Measurements from ENCODE around the gene LYRM9.
A peak's percentile ranks its signal among the peaks of the same experiment; 100 is the strongest.
"Not testable (repeated sequence)": the region's sequence is repeated elsewhere in the genome, so short reads cannot be mapped to it uniquely, and the experiment has no call there.

LYRM9 gene

DNA sequence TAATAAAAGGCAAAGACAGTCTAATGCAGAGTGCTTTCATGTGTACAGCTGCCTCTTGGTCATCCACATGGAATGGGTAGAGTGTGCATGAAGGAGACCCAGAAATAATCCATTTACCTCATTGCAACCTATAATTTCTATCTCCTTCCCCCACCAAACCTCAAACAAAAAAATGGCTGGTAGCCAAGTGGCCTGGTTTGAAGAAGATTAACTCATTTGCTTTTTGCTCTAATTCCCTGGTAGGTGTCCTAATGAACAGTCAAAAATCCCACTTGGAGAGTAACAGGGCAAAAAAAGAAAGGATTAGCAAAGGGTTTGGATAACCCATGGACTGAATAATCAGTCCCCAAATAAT lies 13.0 kb upstream of the LYRM9 start:
- no peak for DNase-seq (ENCODE audit: low read depth)

DNA sequence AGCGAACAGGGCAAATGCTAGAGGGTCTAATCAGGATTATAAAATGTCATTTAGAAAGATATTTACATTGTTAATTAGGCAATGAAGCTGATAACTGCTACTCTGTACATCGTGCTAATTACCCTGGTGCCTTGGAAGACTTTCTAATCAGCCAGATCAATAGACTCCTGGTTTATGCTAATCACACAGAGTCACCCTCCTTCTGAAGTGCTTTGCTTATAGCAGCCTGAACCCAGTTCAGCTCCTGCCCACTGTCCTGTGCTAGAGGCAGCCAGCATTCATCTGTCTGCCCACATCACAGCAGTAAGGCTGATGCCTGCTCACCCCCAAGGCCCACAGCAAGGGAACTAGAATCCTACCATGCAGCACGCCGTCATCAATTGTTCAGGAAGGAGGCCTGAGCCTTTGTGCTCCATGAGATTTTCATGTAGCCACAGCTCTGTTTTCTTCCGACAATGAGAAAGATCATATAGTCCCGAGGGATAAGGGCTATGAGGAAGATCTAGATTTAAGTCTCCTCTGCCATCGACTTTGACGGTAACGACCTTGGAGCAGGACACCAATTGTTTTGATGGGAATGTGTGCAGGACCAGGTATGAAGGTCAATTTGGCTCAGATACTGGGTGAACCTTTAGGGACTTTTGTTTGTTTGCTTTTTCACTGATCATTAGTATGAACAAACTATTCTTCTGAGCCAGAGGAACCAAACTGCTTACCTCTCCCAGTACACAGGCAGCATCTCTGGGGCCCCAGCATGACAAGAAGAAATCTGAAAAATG lies 12.5 kb upstream of the LYRM9 start:
- no peak for DNase-seq (ENCODE audit: low read depth)

DNA sequence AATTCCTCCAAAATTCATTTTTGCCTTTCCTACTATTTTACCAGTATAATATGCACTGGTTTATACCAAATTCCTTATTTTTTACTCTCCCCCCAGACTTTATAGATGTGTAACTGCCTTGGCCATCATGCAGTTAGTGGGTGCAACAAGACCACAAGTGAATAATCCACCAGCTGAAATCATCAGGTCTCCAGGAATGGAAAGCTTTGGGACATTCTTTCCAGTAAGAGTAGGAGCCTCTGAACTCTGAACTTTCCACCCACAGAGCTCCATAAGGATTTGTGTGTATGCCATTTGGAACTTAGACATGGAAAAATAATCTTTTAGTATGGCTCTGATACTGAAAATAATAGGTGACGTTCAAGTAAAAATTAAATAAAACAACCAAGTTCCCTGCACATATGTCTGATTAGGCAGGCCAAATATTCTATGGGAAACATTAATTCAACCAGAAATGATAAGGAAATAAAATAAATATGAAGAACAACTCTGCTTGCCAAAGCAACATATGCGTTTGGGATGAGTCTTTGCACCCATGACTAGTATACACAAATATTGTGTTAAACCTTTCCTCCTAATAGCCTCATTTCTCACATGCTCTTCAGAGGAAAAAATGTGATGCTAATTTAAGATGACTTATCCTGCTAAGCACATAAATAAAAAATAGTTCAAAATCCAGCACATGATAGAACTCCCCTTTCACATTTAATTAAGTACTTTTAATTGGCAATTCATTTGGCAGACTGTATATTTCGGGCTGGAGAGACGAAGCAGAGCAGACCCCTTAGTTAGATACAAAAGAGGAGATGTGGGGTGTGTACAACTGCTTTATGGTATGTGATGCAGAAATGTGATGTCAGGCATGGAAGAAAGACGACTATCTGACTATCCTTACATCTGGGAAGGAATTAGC lies 11.6 kb upstream of the LYRM9 start:
- DNase-seq (ENCODE audit: low read depth): no peak

DNA sequence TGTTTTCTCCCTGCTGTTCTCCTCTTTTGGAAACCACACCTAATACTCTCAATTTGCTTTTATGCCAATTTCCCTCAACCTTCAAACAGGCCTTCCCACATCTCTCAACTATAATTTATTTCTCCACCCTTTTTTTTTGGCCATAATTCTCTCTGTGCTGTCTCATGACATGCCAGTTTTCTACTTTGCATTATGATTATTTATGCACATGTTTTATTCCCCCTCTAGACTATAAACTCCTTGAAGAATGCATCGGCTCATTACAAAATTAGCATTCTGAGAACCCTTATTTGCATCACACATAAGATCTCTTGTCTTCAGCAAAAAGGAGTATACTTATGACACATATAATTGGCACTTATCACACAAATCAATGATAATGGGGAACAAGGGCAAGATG lies 10.9 kb upstream of the LYRM9 start:
- no peak for DNase-seq (ENCODE audit: low read depth)

DNA sequence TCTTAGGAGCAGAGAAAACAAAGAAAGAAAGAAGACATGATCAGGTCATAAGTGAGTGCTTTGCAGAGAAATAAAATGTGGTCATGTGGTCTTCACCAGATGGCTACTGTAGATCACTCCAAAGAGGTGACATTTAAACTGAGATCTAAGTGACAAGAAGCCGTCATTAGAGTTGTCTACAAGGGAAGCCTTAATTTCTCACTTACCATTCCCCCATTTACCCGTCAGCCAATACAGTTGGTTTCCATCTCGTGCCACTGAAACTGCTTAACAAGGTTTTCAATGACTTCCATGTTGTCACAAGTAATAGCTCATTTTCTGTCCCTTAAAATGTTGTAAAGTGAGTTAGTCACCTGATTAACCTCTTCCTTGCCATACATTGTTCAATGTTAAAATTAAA lies 6.4 kb upstream of the LYRM9 start:
- no peak for DNase-seq (ENCODE audit: low read depth)

- no peak for DNase-seq (ENCODE audit: low read depth)
Observed at GRCh38 chr17:27898096-27898495, 4.9 kb upstream of the LYRM9 start.

GRCh38 chr17:27896701-27897100 lies 3.5 kb upstream of the LYRM9 start:
- no peak for DNase-seq (ENCODE audit: low read depth)

DNA sequence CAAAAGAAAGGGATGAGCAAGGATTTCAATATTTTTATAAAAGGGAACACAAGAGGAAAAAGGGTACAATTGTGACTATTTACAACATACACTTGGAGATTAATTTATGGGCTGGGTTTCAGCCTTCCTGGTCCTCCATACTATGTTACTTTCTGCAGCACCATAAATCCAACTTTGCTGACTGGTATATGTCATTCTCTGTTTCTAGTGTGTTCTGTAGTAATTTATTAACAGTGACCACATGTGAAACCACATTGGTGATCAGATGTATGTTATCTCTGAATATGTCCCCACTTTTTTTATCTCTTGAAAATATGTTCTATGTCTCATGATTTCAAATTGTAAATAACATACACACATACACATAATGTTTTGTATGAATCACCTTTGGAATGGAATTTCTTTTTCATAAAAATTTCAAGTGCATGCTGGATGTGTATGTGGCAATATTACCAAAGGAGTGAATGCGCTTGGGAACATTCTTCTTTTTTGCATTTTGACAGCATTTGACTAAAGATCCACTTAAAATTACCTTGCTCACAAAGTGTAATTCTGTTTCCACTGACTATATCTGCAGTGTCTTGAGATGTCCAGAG lies 2.9 kb upstream of the LYRM9 start:
- no peak for DNase-seq (ENCODE audit: low read depth)

- no peak for DNase-seq (ENCODE audit: low read depth)
Observed at GRCh38 chr17:27895123-27895895, 2.1 kb upstream of the LYRM9 start.

- DNase-seq (ENCODE audit: low read depth): no peak
Observed at GRCh38 chr17:27893841-27894503, 807 bp upstream of the LYRM9 start.

DNA sequence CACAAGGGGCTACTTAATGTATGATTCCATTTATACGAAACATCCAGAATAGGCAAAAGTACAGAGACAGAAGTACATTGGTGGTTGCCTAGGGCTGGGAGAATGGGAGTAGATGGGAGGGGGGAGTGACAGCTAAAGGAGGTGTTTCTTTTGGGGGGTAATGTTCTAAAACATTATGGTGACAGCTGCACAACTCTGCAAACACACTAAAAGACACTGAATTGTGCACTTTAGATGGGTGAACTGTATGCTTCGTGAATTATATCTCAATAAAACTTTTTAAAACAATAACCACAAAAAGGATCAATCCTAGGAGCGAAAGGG lies 661 bp downstream of the LYRM9 start:
- no peak for DNase-seq (ENCODE audit: low read depth)

DNA sequence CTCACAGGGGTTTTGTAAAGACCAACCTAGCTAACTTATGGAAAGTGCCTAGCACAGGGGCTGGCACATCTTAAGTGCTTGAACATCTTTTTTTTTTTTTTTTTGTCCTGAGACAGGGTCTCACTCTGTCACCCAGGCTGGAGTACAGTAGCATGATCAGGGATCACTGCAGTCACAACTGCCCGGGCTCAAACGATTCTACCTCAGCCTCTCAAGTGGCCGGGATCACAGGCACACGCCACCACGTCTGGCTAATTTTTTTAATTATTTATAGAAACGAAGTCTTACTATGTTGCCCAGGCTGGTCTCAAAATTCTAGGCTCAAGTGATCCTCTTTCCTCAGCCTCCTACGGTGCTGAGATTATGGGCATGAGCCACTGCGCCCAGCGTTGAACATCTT lies 1.3 kb downstream of the LYRM9 start:
- no peak for DNase-seq (ENCODE audit: low read depth)

DNA sequence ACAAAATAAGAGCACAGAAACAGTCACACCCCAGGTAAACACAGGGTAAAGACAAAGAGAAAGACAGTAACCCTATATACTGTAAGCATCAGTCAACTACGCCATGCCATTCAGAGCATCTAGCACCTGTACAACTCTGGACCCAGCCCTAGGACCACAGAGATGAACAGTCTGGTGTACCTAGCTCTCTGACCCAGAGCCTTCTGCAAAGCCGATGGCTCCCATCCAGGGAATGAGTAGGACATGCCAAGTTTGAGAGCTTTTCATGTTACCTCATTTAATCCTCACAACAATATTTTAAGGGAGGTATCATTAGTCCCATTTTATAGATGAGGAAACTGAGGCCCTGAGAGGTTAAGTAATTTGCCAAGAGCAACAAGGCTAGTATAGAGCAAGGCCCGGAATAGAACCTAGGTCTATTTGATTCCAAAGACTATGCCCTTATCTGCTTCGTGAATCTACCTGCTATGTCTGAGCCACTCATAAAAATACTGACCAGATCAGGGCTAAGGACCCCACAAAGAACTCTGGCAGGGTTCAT lies 3.4 kb downstream of the LYRM9 start:
- DNase-seq (ENCODE audit: low read depth): no peak

DNA sequence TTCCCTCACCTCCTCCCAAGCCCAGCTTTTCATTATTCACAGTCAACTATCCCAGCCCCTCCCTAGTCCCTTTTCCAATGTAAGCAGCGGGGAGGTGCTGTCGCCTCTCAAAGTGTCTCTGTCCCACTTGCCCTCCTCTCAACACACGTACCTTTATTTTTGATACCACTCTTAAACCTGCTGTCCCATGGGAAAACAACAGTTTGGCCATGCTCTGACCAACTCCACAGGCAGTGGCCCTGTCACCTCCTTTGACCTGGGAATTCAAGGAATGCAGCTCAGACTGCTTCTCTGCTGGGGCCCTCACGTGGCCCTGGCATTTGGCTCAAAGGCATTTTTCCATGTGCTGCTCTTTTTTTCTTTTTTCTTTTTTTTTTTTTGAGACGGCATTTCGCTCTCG lies 4.2 kb downstream of the LYRM9 start:
- DNase-seq (ENCODE audit: low read depth): no peak

- DNase-seq (ENCODE audit: low read depth): no peak
Observed at GRCh38 chr17:27888067-27888466, 5.1 kb downstream of the LYRM9 start.

GRCh38 chr17:27886348-27886906 lies 6.7 kb downstream of the LYRM9 start:
- DNase-seq (ENCODE audit: low read depth): not testable (repeated sequence)

DNA sequence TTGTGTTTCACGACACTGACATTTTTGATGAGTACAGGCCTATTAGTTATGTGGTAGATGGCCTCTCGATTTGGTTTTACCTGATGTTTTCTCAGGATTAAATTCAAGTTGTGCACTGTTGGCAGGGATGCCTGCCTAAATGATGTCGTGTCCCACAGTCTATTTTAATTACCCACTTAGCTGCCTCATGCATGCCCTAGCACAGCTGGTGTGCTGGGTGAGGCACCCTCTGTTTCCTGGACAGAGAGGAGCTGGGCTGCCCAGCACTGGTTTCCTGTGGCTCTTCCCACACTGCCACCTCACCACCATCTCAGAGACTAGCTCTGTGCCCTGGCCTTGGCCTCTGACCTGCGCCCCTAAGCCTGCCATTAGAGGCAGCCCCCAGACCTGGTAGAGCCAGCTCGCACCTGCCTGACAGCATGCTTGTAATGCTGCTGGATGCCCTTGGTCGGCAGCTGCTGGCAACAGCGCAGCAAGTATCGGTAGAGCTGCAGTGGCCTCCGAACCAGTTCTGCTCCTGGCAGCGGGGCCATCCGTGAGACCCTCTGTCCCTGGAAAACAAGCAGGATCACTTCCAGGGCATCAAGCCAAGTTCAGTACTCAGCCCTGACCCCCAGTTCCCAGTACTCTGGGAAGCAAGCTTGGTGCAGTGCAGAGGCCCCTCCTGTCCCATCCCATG lies 10.9 kb downstream of the LYRM9 start:
- no peak for DNase-seq (ENCODE audit: low read depth)

DNA sequence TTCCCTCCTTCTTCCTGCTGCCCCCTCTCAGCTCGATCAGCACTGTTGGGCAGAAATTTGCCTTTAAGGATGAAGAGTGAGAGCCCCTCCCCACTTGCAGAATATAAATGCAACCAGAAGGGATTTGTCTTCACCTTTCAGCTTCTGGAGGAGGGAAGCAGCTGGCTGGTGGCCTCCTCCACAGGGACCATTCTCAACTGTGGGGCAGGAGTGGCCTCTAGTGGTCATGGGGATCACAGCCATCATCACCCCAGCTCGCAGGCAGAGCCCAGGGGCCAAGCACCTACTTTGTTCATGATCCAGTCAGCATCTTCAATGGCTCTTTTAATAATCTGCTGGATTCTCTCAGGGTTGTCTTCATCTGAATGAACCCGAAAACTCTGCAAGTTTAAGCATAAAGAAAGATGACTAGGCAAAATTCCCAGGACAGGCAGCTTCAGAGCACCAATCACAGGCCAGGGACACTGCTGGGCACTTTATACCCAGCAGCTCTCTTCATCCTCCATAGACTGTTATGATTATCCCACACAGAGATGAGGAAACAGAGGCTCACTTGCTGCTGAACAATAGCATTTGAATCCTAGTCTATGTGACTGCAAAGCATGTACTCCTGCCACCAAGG lies 13.1 kb downstream of the LYRM9 start:
- peak; percentile 46 for DNase-seq (ENCODE audit: low read depth)

DNA sequence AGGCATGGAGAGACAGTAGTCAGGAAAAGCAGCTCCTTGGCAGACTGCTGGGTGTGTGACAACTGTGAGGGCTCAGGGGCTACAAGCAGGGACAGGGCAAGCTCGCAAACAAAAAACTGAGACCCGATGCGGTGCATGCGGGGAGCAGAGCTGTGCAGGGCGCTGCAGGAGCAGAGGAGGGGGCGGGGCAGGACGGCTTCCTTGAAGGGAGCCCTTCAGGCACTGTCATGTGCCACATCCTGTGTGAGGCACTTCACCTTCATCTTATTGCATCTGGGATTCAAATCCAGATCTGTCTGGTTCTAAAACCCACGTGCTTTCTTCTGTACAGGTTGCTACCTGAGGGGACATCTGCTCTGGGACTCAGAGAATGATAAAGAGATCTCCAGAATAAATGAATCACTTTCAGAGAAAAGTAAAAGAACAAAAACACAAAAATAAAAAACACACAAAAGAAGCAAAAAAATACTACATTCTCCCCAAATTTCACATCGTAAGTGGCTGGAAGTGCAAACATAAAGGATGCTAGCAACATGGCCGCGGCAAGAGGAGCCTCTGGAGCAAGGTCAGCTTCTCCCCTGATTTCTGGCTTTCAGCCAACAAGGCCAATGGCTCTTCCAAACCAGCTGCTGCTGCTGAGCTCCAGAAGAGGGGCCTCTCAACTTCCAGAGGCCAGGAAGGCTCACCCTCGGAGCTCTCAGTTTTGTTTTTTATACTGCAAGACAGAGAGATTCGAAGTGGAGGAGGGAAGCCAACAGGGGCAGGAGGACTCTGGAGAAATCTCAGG lies 14.2 kb downstream of the LYRM9 start:
- no peak for DNase-seq (ENCODE audit: low read depth)

Measured in T follicular helper cell (primary cell).